ENCODE results near the gene SLC39A2. TPM values are rescaled to one million over a fixed set of nuclear protein-coding genes. Genes with fewer than 3 reads are reported as not detected.
"Not testable (repeated sequence)": the region's sequence is repeated elsewhere in the genome, so short reads cannot be mapped to it uniquely, and the experiment has no call there.

The SLC39A2 gene
- total RNA-seq, 4 donors from 2014 or later: 8.6 to 23.2 (median 14.9) TPM

- no peaks in the 10 kb centered on the region for H3K27me3 ChIP-seq
- DNase-seq: no peak
- TF ChIP-seq POLR2A (IDR thresholded peaks at IDR 0.05) (no peak), CTCF (IDR thresholded peaks at IDR 0.05) (no peak)
- H3K4me1 ChIP-seq: peaks cover 7 to 26% (median 9%) of the 10 kb centered on the region in 3 donors
- no peaks in the 10 kb centered on the region for H3K36me3 ChIP-seq
- intact Hi-C loops (cut with DNase I): no loop called here
- no peak overlapping the region for H3K27ac ChIP-seq
- H3K9me3 ChIP-seq: no peaks in the 10 kb centered on the region
- no peak overlapping the region for H3K4me3 ChIP-seq
- WGBS, 2 donors: 87 to 88% methylated on average over 8 to 11 of the region's 14 CpGs
Measured at GRCh38 chr14:21003788-21004346, 4.8 kb downstream of the SLC39A2 start.

- WGBS, 2 donors: 82 to 83% methylated on average over 3 of the region's 3 CpGs
Measured at GRCh38 chr14:21009721-21010120, 10.6 kb downstream of the SLC39A2 start.

GRCh38 chr14:21011136-21011535 lies 12.0 kb downstream of the SLC39A2 start:
- no peak for DNase-seq
- no peak overlapping the region for H3K4me3 ChIP-seq
- WGBS, 2 donors: 48 to 56% methylated on average over 1 of the region's 1 CpG
- no peaks in the 10 kb centered on the region for H3K36me3 ChIP-seq
- H3K9me3 ChIP-seq: no peaks in the 10 kb centered on the region
- peaks cover 0 to 18% (median 0%) of the 10 kb centered on the region in 3 donors for H3K4me1 ChIP-seq
- no peak for TF ChIP-seq POLR2A (IDR thresholded peaks at IDR 0.05)
- H3K27ac ChIP-seq: no peak overlapping the region
- H3K27me3 ChIP-seq: no peaks in the 10 kb centered on the region
- intact Hi-C loops (cut with DNase I): loop anchor here (10.0 kb wide), 1 partner anchor 84 kb away; the partner anchor contains the start of gene ZNF219

More at GRCh38 chr14:21009721-21010120, 10.6 kb downstream of the SLC39A2 start:
- not testable (repeated sequence) for H3K27me3 ChIP-seq, DNase-seq, H3K27ac ChIP-seq, H3K4me3 ChIP-seq, H3K9me3 ChIP-seq, H3K36me3 ChIP-seq
- intact Hi-C loops (cut with DNase I): loop anchor here (10.0 kb wide), 1 partner anchor 85 kb away; the partner anchor contains the start of gene ZNF219
- peaks cover 0 to 12% (median 0%) of the 10 kb centered on the region in 3 donors for H3K4me1 ChIP-seq

GRCh38 chr14:21014761-21015190 lies 15.7 kb downstream of the SLC39A2 start:
- intact Hi-C loops (cut with DNase I): loop anchor here (10.0 kb wide), 1 partner anchor 80 kb away; the partner anchor contains the start of gene ZNF219
- Histone ChIP-seq H3K4me1 (peaks cover 0 to 26% (median 0%) of the 10 kb centered on the region in 3 donors), H3K4me3 (no peak overlapping the region), H3K27me3 (no peaks in the 10 kb centered on the region), H3K36me3 (peaks cover 16 to 33% (median 18%) of the 10 kb centered on the region in 3 donors), H3K27ac (no peak overlapping the region), H3K9me3 (no peaks in the 10 kb centered on the region)
- DNase-seq: no peak
- WGBS, 2 donors: 0% methylated on average over 2 to 4 of the region's 4 CpGs
- TF ChIP-seq POLR2A (IDR thresholded peaks at IDR 0.05) (no peak), CTCF (IDR thresholded peaks at IDR 0.05) (peak; percentile 70 to 95 (median 92))

- Histone ChIP-seq H3K36me3 (peaks cover 16 to 39% (median 20%) of the 10 kb centered on the region in 3 donors), H3K27ac (peak overlapping the region in 1 of 4 donors; percentile 12), H3K4me3 (no peak overlapping the region), H3K27me3 (no peaks in the 10 kb centered on the region), H3K9me3 (no peaks in the 10 kb centered on the region), H3K4me1 (peaks cover 0 to 28% (median 0%) of the 10 kb centered on the region in 3 donors)
- no peak for TF ChIP-seq CTCF (IDR thresholded peaks at IDR 0.05)
- TF ChIP-seq POLR2A (IDR thresholded peaks at IDR 0.05): no peak
- intact Hi-C loops (cut with DNase I): loop anchor here (10.0 kb wide), 1 partner anchor 79 kb away; the partner anchor contains the start of gene ZNF219
- DNase-seq: no peak
- WGBS, 2 donors: 60 to 80% methylated on average over 6 of the region's 6 CpGs
Measured at GRCh38 chr14:21015312-21015711, 16.2 kb downstream of the SLC39A2 start.

- Histone ChIP-seq H3K27me3 (no peaks in the 10 kb centered on the region), H3K4me3 (no peak overlapping the region), H3K9me3 (no peaks in the 10 kb centered on the region), H3K27ac (no peak overlapping the region), H3K4me1 (peaks cover 0 to 41% (median 0%) of the 10 kb centered on the region in 3 donors), H3K36me3 (peaks cover 16 to 52% (median 23%) of the 10 kb centered on the region in 3 donors)
- 68 to 69% methylated on average over 8 to 9 of the region's 9 CpGs for WGBS, 2 donors
- intact Hi-C loops (cut with DNase I): loop anchor here (10.0 kb wide), 1 partner anchor 78 kb away; the partner anchor contains the start of gene ZNF219
- DNase-seq: no peak
- no peak for TF ChIP-seq CTCF (IDR thresholded peaks at IDR 0.05)
- no peak for TF ChIP-seq POLR2A (IDR thresholded peaks at IDR 0.05)
Measured at GRCh38 chr14:21016413-21017190, 17.5 kb downstream of the SLC39A2 start.
